Activated naive CD8-positive, alpha-beta T cell treated with anti-CD3 and anti-CD28 coated beads, Interleukin-2, amount 50 U/mL, for 16 hours (primary cell): ENCODE results near the gene MMP24.

Source experiments
- DNase-seq: peaks from one replicate; pipeline ENCODE4 v3.0.0-alpha.2; 2020; ENCODE audit warnings: low read depth, low spot score

MMP24 gene

GRCh38 chr20:35279040-35279439, 52.5 kb downstream of the MMP24 start:
- DNase-seq, result no peak

- no peak for DNase-seq
These were observed 53.2 kb downstream of the MMP24 start for GRCh38 chr20:35279533-35280174.

GRCh38 chr20:35280523-35280922, 54.0 kb downstream of the MMP24 start:
- no peak for DNase-seq

GRCh38 chr20:35281506-35282101, 55.1 kb downstream of the MMP24 start:
- DNase-seq, result no peak

- DNase-seq, result no peak
These were observed 57.2 kb downstream of the MMP24 start for GRCh38 chr20:35283441-35284266.

- DNase-seq, result peak; percentile 59
These were observed 57.9 kb downstream of the MMP24 start, which contains the start of gene EIF6 for GRCh38 chr20:35284267-35284991. Gene EIF6, minus strand, starts transcription at chr20:35284772. Its CDS starts 285 bp downstream, at chr20:35284487.

- DNase-seq, result no peak
These were observed 58.7 kb downstream of the MMP24 start for GRCh38 chr20:35284992-35285805.

GRCh38 chr20:35285806-35286076, 59.3 kb downstream of the MMP24 start:
- no peak for DNase-seq

- no peak for DNase-seq
These were observed 59.8 kb downstream of the MMP24 start for GRCh38 chr20:35286077-35286898.

GRCh38 chr20:35286899-35287508, 60.5 kb downstream of the MMP24 start:
- no peak for DNase-seq

GRCh38 chr20:35287509-35288324, 61.2 kb downstream of the MMP24 start:
- DNase-seq, result no peak

- no peak for DNase-seq
These were observed 62.0 kb downstream of the MMP24 start for GRCh38 chr20:35288325-35289060.

- DNase-seq, result no peak
These were observed 63.8 kb downstream of the MMP24 start for GRCh38 chr20:35290186-35290886.

- no peak for DNase-seq
These were observed 64.5 kb downstream of the MMP24 start for GRCh38 chr20:35290887-35291417.

- no peak for DNase-seq
These were observed 65.4 kb downstream of the MMP24 start, which contains the start of gene FAM83C for GRCh38 chr20:35291654-35292503. Gene FAM83C, minus strand, starts transcription at chr20:35292425. Its CDS starts 121 bp downstream, at chr20:35292304.

- no peak for DNase-seq
These were observed 66.2 kb downstream of the MMP24 start for GRCh38 chr20:35292504-35293285.
